ENCODE measurements around the gene IMMP2L. TPM values are rescaled to one million over a fixed set of nuclear protein-coding genes. Genes with fewer than 3 reads are reported as not detected.

Gene IMMP2L
- total and polyA plus RNA-seq, 2 donors (not counting 3 experiments of a cell fraction or from before 2014, with no cell fraction given) = 9.9 to 11.8 TPM

DNA sequence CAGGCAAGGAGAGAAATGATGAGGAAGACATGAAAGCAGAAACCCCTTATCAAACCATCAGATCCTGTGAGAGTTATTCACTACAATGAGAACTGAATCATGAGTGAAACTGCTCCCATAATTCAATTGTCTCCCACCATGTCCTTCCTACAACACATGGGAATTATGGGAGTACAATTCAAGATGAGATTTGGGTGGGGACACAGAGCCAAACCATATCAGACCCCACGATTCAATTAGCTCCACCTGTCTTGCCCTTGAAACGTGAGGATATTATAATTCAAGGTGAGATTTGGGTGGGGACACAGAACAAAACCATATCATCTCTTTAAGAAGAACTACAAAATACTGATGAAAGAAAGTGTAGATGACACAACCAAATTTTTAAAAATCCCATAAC, 128.9 kb downstream of the IMMP2L start:
- H3K36me3 ChIP-seq (ENCODE audit: control insufficient read depth in 2 of 2, extremely low read depth in 1 of 2, insufficient read depth in 2 of 2, low read length in 2 of 2) = no peaks in the 10 kb centered on the region
- no peak overlapping the region for H3K9ac ChIP-seq (replicated peaks; ENCODE audit: extremely low read depth, insufficient read depth, low read length)
- H3K9me3 ChIP-seq (replicated peaks; ENCODE audit: control insufficient read depth, insufficient read depth, low read length) = no peaks in the 10 kb centered on the region
- no peaks in the 10 kb centered on the region for H3K4me1 ChIP-seq (ENCODE audit: control insufficient read depth, extremely low read depth, insufficient read depth, low read length)
- ChIA-PET POLR2A (no interaction called here), CTCF (no interaction called here)
- no peaks in the 10 kb centered on the region for H3K9me1 ChIP-seq (replicated peaks; ENCODE audit: control insufficient read depth, extremely low read depth, insufficient read depth, low read length)
- H3K4me3 ChIP-seq (replicated peaks in 1 of 3; ENCODE audit: insufficient read depth in 1 of 3, low read depth in 1 of 3, low read length in 3 of 3) = no peak overlapping the region
- intact Hi-C loops (cut with micrococcal nuclease) = no loop called here
- no peak overlapping the region for H3K4me2 ChIP-seq (ENCODE audit: insufficient read depth, low read length)
- FAIRE-seq (no peak), DNase-seq (ENCODE audit: low read depth, low spot score) (no peak)
- BruUV-seq (replicated peaks) = no TSS peak
- H3K27me3 ChIP-seq (ENCODE audit: control insufficient read depth in 2 of 2, insufficient read depth in 2 of 2, low read length in 2 of 2) = no peaks in the 10 kb centered on the region
- TF ChIP-seq, protein P1, sequence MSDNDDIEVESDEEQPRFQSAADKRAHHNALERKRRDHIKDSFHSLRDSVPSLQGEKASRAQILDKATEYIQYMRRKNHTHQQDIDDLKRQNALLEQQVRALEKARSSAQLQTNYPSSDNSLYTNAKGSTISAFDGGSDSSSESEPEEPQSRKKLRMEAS (IDR thresholded peaks at IDR 0.05; ENCODE audit: insufficient read depth, insufficient read length) = no peak
- no peak for TF ChIP-seq POLR2A (IDR thresholded peaks at IDR 0.05; ENCODE audit: low read depth, low read length)
- no peak for TF ChIP-seq EZH2 (IDR thresholded peaks at IDR 0.05; ENCODE audit: borderline replicate concordance, low read depth, low read length, severe bottlenecking)
- TF ChIP-seq GATA2 (IDR thresholded peaks at IDR 0.05; ENCODE audit: insufficient read depth, insufficient read length, low read depth, low read length) = no peak
- TF ChIP-seq FOS (IDR thresholded peaks at IDR 0.05; ENCODE audit: borderline replicate concordance, insufficient read depth, low read length) = no peak
- TF ChIP-seq JUN (IDR thresholded peaks at IDR 0.05; ENCODE audit: borderline replicate concordance, insufficient read depth, insufficient read length, low read depth) = no peak
- TF ChIP-seq MYC (IDR thresholded peaks at IDR 0.05; ENCODE audit: low read depth, low read length) = no peak
- no peak for TF ChIP-seq POLR2AphosphoS5 (IDR thresholded peaks at IDR 0.05; ENCODE audit: insufficient read depth, low read depth, low read length)
- TF ChIP-seq CTCF (IDR thresholded peaks at IDR 0.05; ENCODE audit: extremely low read depth in 1 of 2, insufficient read depth in 1 of 2, low read depth in 1 of 2, low read length in 2 of 2) = no peak
- no peak overlapping the region for H2AFZ ChIP-seq (ENCODE audit: low read depth, low read length)
- no peaks in the 10 kb centered on the region for H4K20me1 ChIP-seq (replicated peaks; ENCODE audit: control insufficient read depth, extremely low read depth, insufficient read depth, low read length)
- dilution Hi-C loops (cut with MboI; ENCODE audit: extremely low pct_ligation_motif_present, low sequenced_read_pairs) = no loop called here
- no peak overlapping the region for H3K27ac ChIP-seq (ENCODE audit: insufficient read depth, low read depth, low read length)
- no peaks in the 10 kb centered on the region for H3K79me2 ChIP-seq (ENCODE audit: control insufficient read depth, insufficient read depth, low read length)
